H1 (cell line): ENCODE measurements around the gene TRPC1. TPM values are rescaled to one million over a fixed set of nuclear protein-coding genes. Genes with fewer than 3 reads are reported as not detected.

ENCODE experiments used
- CTCF ChIA-PET: fragments of 300-600 bp; sonication (Branson Sonifier 250); formaldehyde crosslinking; loops from one replicate; lab custom pipeline; 2021; ENCODE audit not compliant: partially characterized antibody; lab: Charles Lee
- POLR2A ChIA-PET: fragments of 300-600 bp; sonication (Branson Sonifier 250); formaldehyde crosslinking; loops from one replicate; lab custom pipeline; 2021; ENCODE audit warnings: inconsistent platforms; ENCODE audit not compliant: partially characterized antibody; lab: Charles Lee
- DNase-seq, 2 experiments: peaks; one replicate each; pipeline versions ENCODE4 v3.0.0 to v3.0.0-alpha.2; 2010 to 2022; ENCODE audit warnings: low spot score in 2 of 2, low read depth in 1 of 2, mixed read lengths in 1 of 2
- FAIRE-seq: peaks from 2 replicates; lab custom pipeline; 2011; peaks lifted over from hg19 to GRCh38; lab: Jason Lieb, UNC
- H2AFZ ChIP-seq: 2 replicates; pipeline ENCODE4 v1.8.1; 2012; ENCODE audit warnings: low read length, inconsistent platforms
- H2AK5ac ChIP-seq: 2 replicates; pipeline ENCODE4 v1.6.1; 2013; ENCODE audit warnings: low read depth, low read length
- H2BK120ac ChIP-seq: replicated peaks from 2 replicates; pipeline ENCODE3; 2013; ENCODE audit warnings: low read depth, low read length, inconsistent platforms
- H2BK12ac ChIP-seq: 2 replicates; pipeline ENCODE4 v1.6.1; 2013; ENCODE audit warnings: low read depth, low read length
- H2BK15ac ChIP-seq: 2 replicates; pipeline ENCODE4 v1.6.1; 2013; ENCODE audit warnings: low read length
- H2BK20ac ChIP-seq: 2 replicates; pipeline ENCODE4 v1.6.1; 2013; ENCODE audit warnings: low read length
- H2BK5ac ChIP-seq: 2 replicates; pipeline ENCODE4 v1.6.1; 2013; ENCODE audit warnings: low read depth, low read length
- H3K14ac ChIP-seq: 2 replicates; pipeline ENCODE4 v1.6.1; 2013; ENCODE audit warnings: inconsistent platforms; ENCODE audit not compliant: insufficient read length
- H3K18ac ChIP-seq: 2 replicates; pipeline ENCODE4 v1.6.1; 2013; ENCODE audit warnings: low read length; ENCODE audit errors: extremely low read depth
- H3K23ac ChIP-seq: 2 replicates; pipeline ENCODE4 v1.6.1; 2013; ENCODE audit warnings: inconsistent platforms; ENCODE audit not compliant: insufficient read length
- H3K23me2 ChIP-seq: 2 replicates; pipeline ENCODE4 v1.6.1; 2013; ENCODE audit warnings: low read depth, low read length
- H3K27ac ChIP-seq: 2 replicates; pipeline ENCODE4 v1.6.1; 2011; ENCODE audit warnings: low read depth, low read length, inconsistent platforms
- H3K27me3 ChIP-seq, 4 experiments: replicated peaks in 1 of 4; 1 replicate in 1 of 4; 2 replicates in 3 of 4; pipeline versions ENCODE4 v1.6.1 to v1.8.1; 2011 to 2013; ENCODE audit warnings: low read length in 3 of 4, mild to moderate bottlenecking in 3 of 4, inconsistent platforms in 2 of 4, mixed read lengths in 2 of 4, moderate library complexity in 1 of 4; ENCODE audit not compliant: control insufficient read depth in 3 of 4, insufficient read depth in 3 of 4; ENCODE audit errors: extremely low read depth in 1 of 4
- H3K36me3 ChIP-seq, 4 experiments: 2 replicates each; pipeline versions ENCODE4 v1.6.1 to v1.8.1; 2011 to 2013; ENCODE audit warnings: mild to moderate bottlenecking in 4 of 4, low read length in 3 of 4, moderate library complexity in 2 of 4, control low read depth in 1 of 4, inconsistent platforms in 1 of 4; ENCODE audit not compliant: insufficient read depth in 4 of 4, control insufficient read depth in 2 of 4
- H3K4ac ChIP-seq: replicated peaks from 2 replicates; pipeline ENCODE3; 2013; ENCODE audit warnings: low read length, low read depth, mixed read lengths, inconsistent platforms; ENCODE audit not compliant: insufficient read length
- H3K4me1 ChIP-seq, 4 experiments: replicated peaks in 1 of 4; 1 replicate in 1 of 4; 2 replicates in 3 of 4; pipeline versions ENCODE4 v1.6.1 to v1.8.1; 2011 to 2013; ENCODE audit warnings: low read length in 3 of 4, inconsistent platforms in 2 of 4, mixed read lengths in 1 of 4; ENCODE audit not compliant: insufficient read depth in 4 of 4, control insufficient read depth in 3 of 4
- H3K4me2 ChIP-seq, 2 experiments: 2 replicates each; pipeline versions ENCODE4 v1.6.1 to v1.8.1; 2011 to 2013; ENCODE audit warnings: low read depth in 2 of 2, low read length in 2 of 2, control low read depth in 1 of 2, inconsistent platforms in 1 of 2, mild to moderate bottlenecking in 1 of 2; ENCODE audit not compliant: insufficient read depth in 1 of 2
- H3K4me3 ChIP-seq, 4 experiments: fragments of 200-600, 300-600 bp in 1 of 4; sonication (generic), shearing (Covaris generic), sonication (Bioruptor Twin) in 1 of 4; 2 replicates each; pipeline versions ENCODE4 v1.5.1 to v1.8.1; 2011 to 2016; ENCODE audit warnings: low read length in 4 of 4, low read depth in 3 of 4, control low read depth in 2 of 4, inconsistent platforms in 2 of 4, mild to moderate bottlenecking in 2 of 4, mixed read lengths in 1 of 4, moderate library complexity in 1 of 4; ENCODE audit not compliant: insufficient read depth in 2 of 4; ENCODE audit errors: extremely low read depth in 1 of 4
- H3K56ac ChIP-seq: replicated peaks from 2 replicates; pipeline ENCODE3; 2013; ENCODE audit warnings: low read depth, mild to moderate bottlenecking, mixed read lengths, low read length, inconsistent platforms; ENCODE audit not compliant: insufficient read length
- H3K79me1 ChIP-seq: 2 replicates; pipeline ENCODE4 v1.6.1; 2013; ENCODE audit warnings: low read depth, low read length, control low read depth
- H3K79me2 ChIP-seq, 2 experiments: 2 replicates each; pipeline versions ENCODE4 v1.6.1 to v1.8.1; 2012 to 2013; ENCODE audit warnings: low read length in 2 of 2, mild to moderate bottlenecking in 2 of 2, inconsistent platforms in 1 of 2; ENCODE audit not compliant: insufficient read depth in 2 of 2, control insufficient read depth in 1 of 2
- H3K9ac ChIP-seq, 4 experiments: replicated peaks in 1 of 4; 1 replicate in 1 of 4; 2 replicates in 3 of 4; pipeline versions ENCODE4 v1.6.1 to v1.8.1; 2011 to 2013; ENCODE audit warnings: low read depth in 3 of 4, low read length in 3 of 4, control low read depth in 2 of 4, mild to moderate bottlenecking in 2 of 4, moderate library complexity in 2 of 4, inconsistent platforms in 1 of 4; ENCODE audit errors: extremely low read depth in 1 of 4
- H3K9me3 ChIP-seq, 2 experiments: 2 replicates each; pipeline versions ENCODE4 v1.6.1 to v1.8.1; 2012 to 2013; ENCODE audit warnings: mild to moderate bottlenecking in 2 of 2, moderate library complexity in 2 of 2, control low read depth in 1 of 2, inconsistent platforms in 1 of 2, low read depth in 1 of 2, low read length in 1 of 2, mixed read lengths in 1 of 2; ENCODE audit not compliant: insufficient read depth in 2 of 2
- H4K20me1 ChIP-seq, 2 experiments: replicated peaks in 1 of 2; 2 replicates each; pipeline versions ENCODE3 to v1.8.1; 2011 to 2013; ENCODE audit warnings: inconsistent platforms in 2 of 2, low read length in 2 of 2, mild to moderate bottlenecking in 1 of 2; ENCODE audit not compliant: insufficient read depth in 2 of 2, control insufficient read depth in 1 of 2
- H4K5ac ChIP-seq: 2 replicates; pipeline ENCODE4 v1.6.1; 2013; ENCODE audit warnings: low read length, low read depth, mixed read lengths, inconsistent platforms; ENCODE audit not compliant: insufficient read length
- H4K8ac ChIP-seq: 2 replicates; pipeline ENCODE4 v1.8.0; 2013; ENCODE audit warnings: mild to moderate bottlenecking, moderate library complexity, low read length, inconsistent platforms; ENCODE audit not compliant: insufficient read depth; ENCODE audit errors: extremely low read depth
- H4K91ac ChIP-seq: replicated peaks from 2 replicates; pipeline ENCODE3; 2013; ENCODE audit warnings: low read length, mixed read lengths, inconsistent platforms; ENCODE audit not compliant: insufficient read length
- CHD1 ChIP-seq: IDR thresholded peaks from 2 replicates; pipeline ENCODE4 v1.6.1; 2012; ENCODE audit warnings: low read depth, low read length, improper control_type of control experiment
- GTF2F1 ChIP-seq: IDR thresholded peaks from 2 replicates; pipeline ENCODE4 v1.6.1; 2012; ENCODE audit warnings: low read depth, low read length, improper control_type of control experiment, borderline replicate concordance
- MAX ChIP-seq: IDR thresholded peaks from 2 replicates; pipeline ENCODE4 v1.6.1; 2012; ENCODE audit warnings: inconsistent platforms
- PHF8 ChIP-seq: fragments of 200-600 bp; sonication (generic); conservative IDR thresholded peaks from 2 replicates; pipeline ENCODE4 v1.7.1; 2012; ENCODE audit warnings: low read depth, mild to moderate bottlenecking, inconsistent platforms, low read length, moderate library complexity
- TAF1 ChIP-seq: IDR thresholded peaks from 2 replicates; pipeline ENCODE4 v1.6.1; 2011; ENCODE audit warnings: mild to moderate bottlenecking, low read depth, low read length
- YY1 ChIP-seq: IDR thresholded peaks from 2 replicates; pipeline ENCODE4 v1.6.1; 2011; ENCODE audit warnings: low read depth, mild to moderate bottlenecking, low read length
- WGBS, 2 experiments: shearing (Covaris generic) in 1 of 2; methylation state at CpG; one replicate each; pipeline versions ENCODE4 v1.1.6 to v1.1.7; 2013 to 2015; ENCODE audit warnings: low lambda C conversion rate in 2 of 2, mixed read lengths in 2 of 2, inconsistent platforms in 1 of 2, low coverage in 1 of 2, missing lambda C conversion rate in 1 of 2; ENCODE audit not compliant: insufficient replicate concordance in 2 of 2, insufficient coverage in 1 of 2, insufficient read length in 1 of 2; ENCODE audit errors: extremely low coverage in 1 of 2, missing lambda C conversion rate in 1 of 2; 5-methylcytosine and 5-hydroxymethylcytosine counted together
- polyA plus RNA-seq, 7 experiments: library from polyadenylated mRNA; depleted of rRNA in 3 of 7; stranded (reverse) in 5 of 7; unstranded in 2 of 7; fragments of >200 nt in 5 of 7; fragments of 200-250 nt in 2 of 7; gene quantifications; 1 replicate in 5 of 7; 2 replicates in 1 of 7; 4 replicates in 1 of 7; pipeline versions ENCODE4 v1.2.1 to v1.2.3, GENCODE V29; 2011 to 2013; ENCODE audit warnings: missing spikeins in 2 of 7, mixed read lengths in 2 of 7
- total RNA-seq: library from RNA; stranded (reverse); fragmentation: NEBNext Ultra II Directional; extraction: Animal tissue kit (Norgen Biotek cat#: 25700); gene quantifications from 2 replicates; pipeline ENCODE4 v1.2.1, GENCODE V29; 2021

The TRPC1 gene
- total and polyA plus RNA-seq, 2 of the 8 experiments (the other 6 are each of a cell fraction or from before 2014, with no cell fraction given) = 22.6 to 23.1 TPM

DNA sequence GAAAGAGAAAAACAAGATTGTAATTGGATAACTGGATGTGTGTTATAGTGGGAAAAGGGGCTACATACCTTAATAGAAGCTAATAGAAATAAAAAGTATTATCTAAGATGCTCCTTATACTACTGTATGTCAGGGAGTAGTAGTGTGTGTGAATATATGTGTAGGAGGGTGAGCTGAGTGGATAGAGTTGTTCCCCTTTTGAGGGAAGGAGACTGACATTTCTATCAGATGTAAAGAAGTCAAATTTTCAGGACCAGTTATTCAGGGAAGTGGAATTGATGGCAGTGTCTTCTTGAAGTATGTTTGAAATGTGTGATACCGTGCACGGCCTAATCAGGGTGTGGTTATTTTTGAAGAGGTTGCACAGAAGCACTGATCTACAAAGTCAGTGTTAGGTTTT is 116.0 kb downstream of the TRPC1 start:
- H3K27me3 ChIP-seq = no peaks in the 10 kb centered on the region
- FAIRE-seq (no peak), DNase-seq (no peak)
- H3K9me3 ChIP-seq = peaks cover 0 to 3% of the 10 kb centered on the region in 2 experiments; a peak in 1 of 4 replicates
- H3K4me1 ChIP-seq = no peaks in the 10 kb centered on the region
- no peak for TF ChIP-seq MAX
- no peak for TF ChIP-seq TAF1
- TF ChIP-seq YY1 = no peak
- TF ChIP-seq PHF8 = no peak
- no peak for TF ChIP-seq CHD1
- TF ChIP-seq GTF2F1 = no peak
- no peak overlapping the region for H3K27ac ChIP-seq
- no peak overlapping the region for H3K14ac ChIP-seq
- H2AK5ac ChIP-seq = no peak overlapping the region
- H3K4me2 ChIP-seq = no peak overlapping the region
- no peak overlapping the region for H2BK15ac ChIP-seq
- no peak overlapping the region for H3K9ac ChIP-seq
- no peak overlapping the region for H4K8ac ChIP-seq
- no peak overlapping the region for H4K91ac ChIP-seq
- H3K36me3 ChIP-seq = peaks cover 0 to 2% (median 0%) of the 10 kb centered on the region in 4 experiments; a peak in 2 of 8 replicates
- ChIA-PET CTCF (interaction anchor here (0.5 to 4.1 kb wide), 6 partner anchors 9 to 830 kb away, joined by 3 to 30 read pairs (median 4); no protein-coding TSS in a partner anchor), POLR2A (interaction anchor here (1.2 kb wide), 1 partner anchor 18 kb away, joined by 3 read pairs; no protein-coding TSS in a partner anchor)
- H3K56ac ChIP-seq = no peak overlapping the region
- H4K5ac ChIP-seq = no peak overlapping the region
- WGBS, 2 experiments = 96% methylated on average over 2 of the region's 2 CpGs; no CpG with 5 or more reads in 1 of the 2 experiments
- no peaks in the 10 kb centered on the region for H4K20me1 ChIP-seq
- no peak overlapping the region for H2BK20ac ChIP-seq
- no peak overlapping the region for H3K23ac ChIP-seq
- H2AFZ ChIP-seq = no peak overlapping the region
- no peaks in the 10 kb centered on the region for H3K79me1 ChIP-seq
- no peak overlapping the region for H2BK12ac ChIP-seq
- no peak overlapping the region for H3K18ac ChIP-seq
- H3K4me3 ChIP-seq = no peak overlapping the region
- no peak overlapping the region for H2BK5ac ChIP-seq
- H3K4ac ChIP-seq = no peak overlapping the region
- no peaks in the 10 kb centered on the region for H3K79me2 ChIP-seq
- H3K23me2 ChIP-seq = no peaks in the 10 kb centered on the region
- no peak overlapping the region for H2BK120ac ChIP-seq
